SK-N-SH treated with all-trans-retinoic acid at 6 μM for 48 hours (cell line): Measurements from ENCODE around the gene EDEM2.
A peak's percentile ranks its signal among the peaks of the same experiment; 100 is the strongest.

Experiments used
- ATAC-seq: fragments of 200-7000 bp; cut with Tn5 transposase; 3 replicates; pipeline ENCODE4 v1.9.1; 2020; ENCODE audit warnings: mild to moderate bottlenecking, moderate library complexity
- ARNTL ChIP-seq: fragments of 450-650 bp; formaldehyde crosslinking; IDR thresholded peaks from 2 replicates; pipeline ENCODE4 v1.5.0; 2020; ENCODE audit warnings: low read depth, mild to moderate bottlenecking, moderate library complexity, borderline replicate concordance
- BACH2 ChIP-seq: fragments of 250-450 bp; sonication (Bioruptor Pico); IDR thresholded peaks from 2 replicates; pipeline ENCODE4 v1.9.0; 2021; ENCODE audit warnings: mild to moderate bottlenecking, borderline replicate concordance
- CSDC2 ChIP-seq: fragments of 250-450 bp; sonication (Bioruptor Pico); IDR thresholded peaks from 2 replicates; pipeline ENCODE4 v1.5.0; 2020; ENCODE audit warnings: mild to moderate bottlenecking, moderate library complexity
- ESRRG ChIP-seq: fragments of 250-450 bp; sonication (Bioruptor Pico); IDR thresholded peaks from 2 replicates; pipeline ENCODE4 v1.6.1; 2021; ENCODE audit warnings: mild to moderate bottlenecking
- GLIS3 ChIP-seq: fragments of 250-450 bp; sonication (Bioruptor Pico); IDR thresholded peaks from 2 replicates; pipeline ENCODE4 v1.5.0; 2020; ENCODE audit warnings: mild to moderate bottlenecking, moderate library complexity
- ISL1 ChIP-seq: fragments of 250-450 bp; sonication (Bioruptor Pico); IDR thresholded peaks from 2 replicates; pipeline ENCODE4 v2.1.2; 2022; ENCODE audit warnings: mild to moderate bottlenecking, moderate library complexity
- OSR1 ChIP-seq: fragments of 250-450 bp; sonication (Bioruptor Pico); IDR thresholded peaks from 2 replicates; pipeline ENCODE4 v1.8.0; 2022; ENCODE audit warnings: moderate library complexity, mild to moderate bottlenecking, inconsistent platforms
- PPARA ChIP-seq: fragments of 250-450 bp; sonication (Bioruptor Pico); IDR thresholded peaks from 2 replicates; pipeline ENCODE4 v1.5.0; 2020; ENCODE audit warnings: mild to moderate bottlenecking, borderline replicate concordance
- RARB ChIP-seq: fragments of 250-450 bp; sonication (Bioruptor Pico); IDR thresholded peaks from 2 replicates; pipeline ENCODE4 v1.8.0; 2021; ENCODE audit warnings: mild to moderate bottlenecking, moderate library complexity
- SNAI2 ChIP-seq: fragments of 250-450 bp; sonication (Bioruptor Pico); IDR thresholded peaks from 2 replicates; pipeline ENCODE4 v1.5.0; 2020; ENCODE audit warnings: mild to moderate bottlenecking, moderate library complexity
- TCF4 ChIP-seq: fragments of 250-450 bp; sonication (Bioruptor Pico); IDR thresholded peaks from 2 replicates; pipeline ENCODE4 v1.8.0; 2021; ENCODE audit warnings: mild to moderate bottlenecking, moderate library complexity, borderline replicate concordance
- TOX ChIP-seq: fragments of 250-450 bp; sonication (Bioruptor Pico); IDR thresholded peaks from 2 replicates; pipeline ENCODE4 v1.8.0; 2021; ENCODE audit warnings: mild to moderate bottlenecking, moderate library complexity, borderline replicate concordance
- ZC3H10 ChIP-seq: fragments of 250-450 bp; sonication (Bioruptor Pico); IDR thresholded peaks from 2 replicates; pipeline ENCODE4 v1.5.1; 2021; ENCODE audit warnings: mild to moderate bottlenecking, moderate library complexity
- ZFP3 ChIP-seq: fragments of 250-450 bp; sonication (Bioruptor Pico); IDR thresholded peaks from 2 replicates; pipeline ENCODE4 v1.5.0; 2020; ENCODE audit warnings: mild to moderate bottlenecking, moderate library complexity
- ZFP30 ChIP-seq: fragments of 450-650 bp; formaldehyde crosslinking; IDR thresholded peaks from 2 replicates; pipeline ENCODE4 v1.5.0; 2022; ENCODE audit warnings: mild to moderate bottlenecking, moderate library complexity
- ZNF565 ChIP-seq: fragments of 450-650 bp; formaldehyde crosslinking; conservative IDR thresholded peaks from 2 replicates; pipeline ENCODE4 v1.5.0; 2020; ENCODE audit warnings: low read depth, mild to moderate bottlenecking, moderate library complexity
- ZNF70 ChIP-seq: fragments of 450-650 bp; formaldehyde crosslinking; IDR thresholded peaks from 2 replicates; pipeline ENCODE4 v1.5.0; 2020; ENCODE audit warnings: mild to moderate bottlenecking, moderate library complexity
- ZNF8 ChIP-seq: fragments of 450-650 bp; formaldehyde crosslinking; IDR thresholded peaks from 2 replicates; pipeline ENCODE4 v1.5.0; 2020; ENCODE audit warnings: mild to moderate bottlenecking, moderate library complexity
- TF ChIP-seq, protein P1 (sequence below): fragments of 250-450 bp; sonication (Bioruptor Pico); IDR thresholded peaks from 2 replicates; pipeline ENCODE4 v1.5.0; 2020; ENCODE audit warnings: mild to moderate bottlenecking, moderate library complexity
- TF ChIP-seq, protein P2 (sequence below): fragments of 250-450 bp; sonication (Bioruptor Pico); IDR thresholded peaks from 2 replicates; pipeline ENCODE4 v1.5.1; 2020; ENCODE audit warnings: low read depth, mild to moderate bottlenecking, moderate library complexity
- TF ChIP-seq, protein P3 (sequence below): fragments of 250-450 bp; sonication (Bioruptor Pico); IDR thresholded peaks from 2 replicates; pipeline ENCODE4 v1.8.0; 2021; ENCODE audit warnings: low read depth, mild to moderate bottlenecking, moderate library complexity, borderline replicate concordance
- TF ChIP-seq, protein P4 (sequence below): fragments of 250-450 bp; sonication (Bioruptor Pico); IDR thresholded peaks from 2 replicates; pipeline ENCODE4 v1.5.1; 2021; ENCODE audit warnings: mild to moderate bottlenecking, moderate library complexity
- TF ChIP-seq, protein P5 (sequence below): fragments of 250-450 bp; sonication (Bioruptor Pico); IDR thresholded peaks from 2 replicates; pipeline ENCODE4 v1.8.0; 2020; ENCODE audit warnings: mild to moderate bottlenecking, moderate library complexity, borderline replicate concordance

EDEM2 gene

DNA sequence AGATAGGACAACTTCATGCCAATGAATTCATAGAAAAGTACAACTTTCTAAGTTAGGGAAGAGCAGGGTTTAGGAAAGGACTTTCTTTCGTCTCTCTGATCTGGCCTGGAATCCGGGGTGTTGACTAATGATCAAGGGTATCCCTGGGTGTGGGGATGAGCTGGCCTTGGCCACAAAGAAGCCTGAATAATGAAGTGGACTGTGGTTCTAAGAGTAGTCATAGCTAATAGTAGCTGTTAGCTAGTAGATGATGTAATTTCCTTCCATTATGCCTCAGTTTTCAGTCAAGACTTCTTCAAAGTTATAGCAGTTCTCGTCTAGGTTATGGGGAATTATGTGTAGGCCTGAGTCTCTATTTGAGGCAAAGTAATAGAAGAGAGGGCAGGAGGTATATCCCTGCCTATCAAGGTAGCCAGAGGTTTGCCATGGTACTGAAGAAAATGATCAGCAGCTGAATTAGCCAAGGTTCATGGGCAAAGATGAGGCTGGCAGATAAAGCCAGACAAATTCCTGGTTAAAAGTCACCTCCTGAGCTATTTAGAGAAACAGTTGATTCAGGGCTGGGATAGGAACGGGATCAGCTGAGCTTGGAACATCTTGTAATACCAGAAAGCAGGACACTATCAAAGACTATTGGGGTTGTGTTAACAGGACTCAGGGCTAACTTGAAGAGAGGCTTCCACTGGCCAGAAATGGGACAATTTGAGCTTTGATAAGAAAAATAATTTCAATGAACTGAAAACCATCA, 35.8 kb downstream of the EDEM2 start:
- TF ChIP-seq, protein P1, sequence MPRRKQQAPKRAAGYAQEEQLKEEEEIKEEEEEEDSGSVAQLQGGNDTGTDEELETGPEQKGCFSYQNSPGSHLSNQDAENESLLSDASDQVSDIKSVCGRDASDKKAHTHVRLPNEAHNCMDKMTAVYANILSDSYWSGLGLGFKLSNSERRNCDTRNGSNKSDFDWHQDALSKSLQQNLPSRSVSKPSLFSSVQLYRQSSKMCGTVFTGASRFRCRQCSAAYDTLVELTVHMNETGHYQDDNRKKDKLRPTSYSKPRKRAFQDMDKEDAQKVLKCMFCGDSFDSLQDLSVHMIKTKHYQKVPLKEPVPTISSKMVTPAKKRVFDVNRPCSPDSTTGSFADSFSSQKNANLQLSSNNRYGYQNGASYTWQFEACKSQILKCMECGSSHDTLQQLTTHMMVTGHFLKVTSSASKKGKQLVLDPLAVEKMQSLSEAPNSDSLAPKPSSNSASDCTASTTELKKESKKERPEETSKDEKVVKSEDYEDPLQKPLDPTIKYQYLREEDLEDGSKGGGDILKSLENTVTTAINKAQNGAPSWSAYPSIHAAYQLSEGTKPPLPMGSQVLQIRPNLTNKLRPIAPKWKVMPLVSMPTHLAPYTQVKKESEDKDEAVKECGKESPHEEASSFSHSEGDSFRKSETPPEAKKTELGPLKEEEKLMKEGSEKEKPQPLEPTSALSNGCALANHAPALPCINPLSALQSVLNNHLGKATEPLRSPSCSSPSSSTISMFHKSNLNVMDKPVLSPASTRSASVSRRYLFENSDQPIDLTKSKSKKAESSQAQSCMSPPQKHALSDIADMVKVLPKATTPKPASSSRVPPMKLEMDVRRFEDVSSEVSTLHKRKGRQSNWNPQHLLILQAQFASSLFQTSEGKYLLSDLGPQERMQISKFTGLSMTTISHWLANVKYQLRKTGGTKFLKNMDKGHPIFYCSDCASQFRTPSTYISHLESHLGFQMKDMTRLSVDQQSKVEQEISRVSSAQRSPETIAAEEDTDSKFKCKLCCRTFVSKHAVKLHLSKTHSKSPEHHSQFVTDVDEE (CRISPR knock-in tag), result no peak
- no peak for TF ChIP-seq CSDC2 (CRISPR knock-in tag)
- TF ChIP-seq ZNF70, result no peak
- TF ChIP-seq TCF4 (CRISPR knock-in tag), result no peak
- no peak for TF ChIP-seq ISL1 (CRISPR knock-in tag)
- TF ChIP-seq ZFP30, result no peak
- no peak for TF ChIP-seq ZFP3 (CRISPR knock-in tag)
- no peak for TF ChIP-seq ARNTL
- TF ChIP-seq ZC3H10 (CRISPR knock-in tag), result no peak
- TF ChIP-seq, protein P2, sequence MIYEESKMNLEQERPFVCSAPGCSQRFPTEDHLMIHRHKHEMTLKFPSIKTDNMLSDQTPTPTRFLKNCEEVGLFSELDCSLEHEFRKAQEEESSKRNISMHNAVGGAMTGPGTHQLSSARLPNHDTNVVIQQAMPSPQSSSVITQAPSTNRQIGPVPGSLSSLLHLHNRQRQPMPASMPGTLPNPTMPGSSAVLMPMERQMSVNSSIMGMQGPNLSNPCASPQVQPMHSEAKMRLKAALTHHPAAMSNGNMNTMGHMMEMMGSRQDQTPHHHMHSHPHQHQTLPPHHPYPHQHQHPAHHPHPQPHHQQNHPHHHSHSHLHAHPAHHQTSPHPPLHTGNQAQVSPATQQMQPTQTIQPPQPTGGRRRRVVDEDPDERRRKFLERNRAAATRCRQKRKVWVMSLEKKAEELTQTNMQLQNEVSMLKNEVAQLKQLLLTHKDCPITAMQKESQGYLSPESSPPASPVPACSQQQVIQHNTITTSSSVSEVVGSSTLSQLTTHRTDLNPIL, result no peak
- TF ChIP-seq, protein P3, sequence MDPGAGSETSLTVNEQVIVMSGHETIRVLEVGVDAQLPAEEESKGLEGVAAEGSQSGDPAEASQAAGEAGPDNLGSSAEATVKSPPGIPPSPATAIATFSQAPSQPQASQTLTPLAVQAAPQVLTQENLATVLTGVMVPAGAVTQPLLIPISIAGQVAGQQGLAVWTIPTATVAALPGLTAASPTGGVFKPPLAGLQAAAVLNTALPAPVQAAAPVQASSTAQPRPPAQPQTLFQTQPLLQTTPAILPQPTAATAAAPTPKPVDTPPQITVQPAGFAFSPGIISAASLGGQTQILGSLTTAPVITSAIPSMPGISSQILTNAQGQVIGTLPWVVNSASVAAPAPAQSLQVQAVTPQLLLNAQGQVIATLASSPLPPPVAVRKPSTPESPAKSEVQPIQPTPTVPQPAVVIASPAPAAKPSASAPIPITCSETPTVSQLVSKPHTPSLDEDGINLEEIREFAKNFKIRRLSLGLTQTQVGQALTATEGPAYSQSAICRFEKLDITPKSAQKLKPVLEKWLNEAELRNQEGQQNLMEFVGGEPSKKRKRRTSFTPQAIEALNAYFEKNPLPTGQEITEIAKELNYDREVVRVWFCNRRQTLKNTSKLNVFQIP (CRISPR knock-in tag), result no peak
- TF ChIP-seq, protein P4, sequence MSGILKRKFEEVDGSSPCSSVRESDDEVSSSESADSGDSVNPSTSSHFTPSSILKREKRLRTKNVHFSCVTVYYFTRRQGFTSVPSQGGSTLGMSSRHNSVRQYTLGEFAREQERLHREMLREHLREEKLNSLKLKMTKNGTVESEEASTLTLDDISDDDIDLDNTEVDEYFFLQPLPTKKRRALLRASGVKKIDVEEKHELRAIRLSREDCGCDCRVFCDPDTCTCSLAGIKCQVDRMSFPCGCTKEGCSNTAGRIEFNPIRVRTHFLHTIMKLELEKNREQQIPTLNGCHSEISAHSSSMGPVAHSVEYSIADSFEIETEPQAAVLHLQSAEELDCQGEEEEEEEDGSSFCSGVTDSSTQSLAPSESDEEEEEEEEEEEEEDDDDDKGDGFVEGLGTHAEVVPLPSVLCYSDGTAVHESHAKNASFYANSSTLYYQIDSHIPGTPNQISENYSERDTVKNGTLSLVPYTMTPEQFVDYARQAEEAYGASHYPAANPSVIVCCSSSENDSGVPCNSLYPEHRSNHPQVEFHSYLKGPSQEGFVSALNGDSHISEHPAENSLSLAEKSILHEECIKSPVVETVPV, result no peak
- no peak for TF ChIP-seq ESRRG (CRISPR knock-in tag)
- no peak for TF ChIP-seq GLIS3 (CRISPR knock-in tag)
- no peak for TF ChIP-seq TOX
- TF ChIP-seq ZNF8 (CRISPR knock-in tag), result no peak
- TF ChIP-seq ZNF565 (CRISPR knock-in tag), result no peak
- no peak for TF ChIP-seq OSR1 (CRISPR knock-in tag)
- no peak for TF ChIP-seq RARB (CRISPR knock-in tag)
- peak; percentile 53; the same call in 2 of the 3 replicates for ATAC-seq

DNA sequence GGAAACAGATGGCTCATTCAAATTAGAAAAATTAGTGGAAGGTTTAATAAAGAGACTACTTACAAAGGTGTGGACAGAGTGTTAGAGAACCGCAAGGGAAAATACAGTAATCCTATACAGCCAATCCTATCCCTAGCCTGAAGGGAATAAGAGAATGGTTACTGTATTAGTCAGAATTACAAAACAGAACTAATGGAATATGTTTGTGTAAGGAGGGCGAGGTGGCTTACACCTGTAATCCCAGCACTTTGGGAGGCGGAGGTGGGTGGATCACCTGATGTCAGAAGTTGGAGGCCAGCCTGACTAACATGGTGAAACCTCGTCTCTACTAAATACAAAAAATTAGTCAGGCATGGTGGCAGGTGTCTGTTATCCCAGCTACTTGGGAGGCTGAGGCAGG, 38.2 kb downstream of the EDEM2 start:
- ATAC-seq, result no peak
- TF ChIP-seq SNAI2 (CRISPR knock-in tag) (no peak), ISL1 (CRISPR knock-in tag) (no peak)

DNA sequence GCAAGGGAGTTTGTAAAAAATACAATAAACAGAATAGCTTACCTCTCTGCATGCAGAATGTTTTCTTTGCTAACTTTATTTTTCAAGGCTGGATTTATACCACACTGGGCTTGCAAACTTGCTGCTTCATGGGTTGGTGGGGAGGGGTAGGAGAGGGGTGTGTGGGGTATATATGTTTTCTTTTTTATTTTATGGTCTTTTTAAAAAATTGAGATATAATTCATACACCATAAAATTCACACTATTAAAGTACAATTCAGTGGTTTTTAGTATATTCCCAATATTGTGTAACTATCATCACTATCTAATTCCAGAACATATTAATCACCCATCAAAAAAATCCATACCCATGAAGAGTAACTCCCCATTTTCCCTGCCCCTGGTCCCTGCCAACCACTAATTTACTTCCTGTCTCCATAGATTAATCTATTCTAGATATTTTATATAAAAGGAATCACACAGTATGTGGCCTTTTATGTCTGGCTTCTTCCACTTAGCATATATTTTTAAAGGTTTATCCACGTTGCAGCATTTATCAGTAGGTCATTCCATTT, 40.2 kb downstream of the EDEM2 start:
- no peak for ATAC-seq
- no peak for TF ChIP-seq RARB (CRISPR knock-in tag)
- TF ChIP-seq ZNF565 (CRISPR knock-in tag), result no peak
- no peak for TF ChIP-seq ZNF70
- no peak for TF ChIP-seq TOX
- TF ChIP-seq BACH2 (CRISPR knock-in tag), result no peak

DNA sequence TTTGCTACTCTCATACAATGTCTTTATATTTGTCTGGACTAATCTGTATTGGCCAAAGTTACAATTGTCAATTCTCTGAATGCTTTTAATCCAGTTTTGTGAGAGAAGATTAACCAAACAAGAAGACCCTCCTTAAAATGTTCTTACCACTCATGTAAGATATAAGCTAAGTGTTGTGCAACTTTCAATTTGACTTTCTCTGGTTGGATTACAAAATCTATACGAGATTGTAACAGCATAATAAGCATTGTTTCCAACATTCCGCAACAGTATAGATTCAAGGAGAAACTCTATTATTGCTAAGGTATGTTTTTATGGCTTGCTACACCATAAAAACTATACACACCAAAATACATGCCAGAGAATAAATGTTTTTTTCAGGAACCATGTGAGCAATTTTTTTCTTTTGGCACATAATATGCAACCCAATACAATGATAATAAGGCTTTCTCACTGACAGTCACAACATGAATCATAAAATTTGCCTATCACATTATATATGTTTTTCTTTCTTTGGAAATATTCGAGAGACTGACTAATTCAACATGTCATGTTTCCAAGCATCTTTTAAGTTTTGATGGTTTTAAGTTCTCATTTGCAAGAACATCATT, 42.3 kb downstream of the EDEM2 start:
- no peak for ATAC-seq
- TF ChIP-seq ISL1 (CRISPR knock-in tag), result no peak
- TF ChIP-seq TOX, result no peak
- TF ChIP-seq ESRRG (CRISPR knock-in tag), result no peak
- no peak for TF ChIP-seq RARB (CRISPR knock-in tag)
- no peak for TF ChIP-seq BACH2 (CRISPR knock-in tag)
- TF ChIP-seq CSDC2 (CRISPR knock-in tag), result no peak
- TF ChIP-seq TCF4 (CRISPR knock-in tag), result no peak
- TF ChIP-seq, protein P5, sequence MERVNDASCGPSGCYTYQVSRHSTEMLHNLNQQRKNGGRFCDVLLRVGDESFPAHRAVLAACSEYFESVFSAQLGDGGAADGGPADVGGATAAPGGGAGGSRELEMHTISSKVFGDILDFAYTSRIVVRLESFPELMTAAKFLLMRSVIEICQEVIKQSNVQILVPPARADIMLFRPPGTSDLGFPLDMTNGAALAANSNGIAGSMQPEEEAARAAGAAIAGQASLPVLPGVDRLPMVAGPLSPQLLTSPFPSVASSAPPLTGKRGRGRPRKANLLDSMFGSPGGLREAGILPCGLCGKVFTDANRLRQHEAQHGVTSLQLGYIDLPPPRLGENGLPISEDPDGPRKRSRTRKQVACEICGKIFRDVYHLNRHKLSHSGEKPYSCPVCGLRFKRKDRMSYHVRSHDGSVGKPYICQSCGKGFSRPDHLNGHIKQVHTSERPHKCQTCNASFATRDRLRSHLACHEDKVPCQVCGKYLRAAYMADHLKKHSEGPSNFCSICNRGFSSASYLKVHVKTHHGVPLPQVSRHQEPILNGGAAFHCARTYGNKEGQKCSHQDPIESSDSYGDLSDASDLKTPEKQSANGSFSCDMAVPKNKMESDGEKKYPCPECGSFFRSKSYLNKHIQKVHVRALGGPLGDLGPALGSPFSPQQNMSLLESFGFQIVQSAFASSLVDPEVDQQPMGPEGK (CRISPR knock-in tag), result no peak
- TF ChIP-seq PPARA (CRISPR knock-in tag), result no peak
- TF ChIP-seq GLIS3 (CRISPR knock-in tag), result no peak
- TF ChIP-seq, protein P4, result no peak
- no peak for TF ChIP-seq ZFP30
- TF ChIP-seq, all 23 proteins: peak for 0
